ENCODE data around the gene MALAT1. TPM values are rescaled to one million over a fixed set of nuclear protein-coding genes. Genes with fewer than 3 reads are reported as not detected.
"Not testable (repeated sequence)": the region's sequence is repeated elsewhere in the genome, so short reads cannot be mapped to it uniquely, and the experiment has no call there.

Gene MALAT1
- total RNA-seq, 1 donor, result 2,681 TPM

DNA sequence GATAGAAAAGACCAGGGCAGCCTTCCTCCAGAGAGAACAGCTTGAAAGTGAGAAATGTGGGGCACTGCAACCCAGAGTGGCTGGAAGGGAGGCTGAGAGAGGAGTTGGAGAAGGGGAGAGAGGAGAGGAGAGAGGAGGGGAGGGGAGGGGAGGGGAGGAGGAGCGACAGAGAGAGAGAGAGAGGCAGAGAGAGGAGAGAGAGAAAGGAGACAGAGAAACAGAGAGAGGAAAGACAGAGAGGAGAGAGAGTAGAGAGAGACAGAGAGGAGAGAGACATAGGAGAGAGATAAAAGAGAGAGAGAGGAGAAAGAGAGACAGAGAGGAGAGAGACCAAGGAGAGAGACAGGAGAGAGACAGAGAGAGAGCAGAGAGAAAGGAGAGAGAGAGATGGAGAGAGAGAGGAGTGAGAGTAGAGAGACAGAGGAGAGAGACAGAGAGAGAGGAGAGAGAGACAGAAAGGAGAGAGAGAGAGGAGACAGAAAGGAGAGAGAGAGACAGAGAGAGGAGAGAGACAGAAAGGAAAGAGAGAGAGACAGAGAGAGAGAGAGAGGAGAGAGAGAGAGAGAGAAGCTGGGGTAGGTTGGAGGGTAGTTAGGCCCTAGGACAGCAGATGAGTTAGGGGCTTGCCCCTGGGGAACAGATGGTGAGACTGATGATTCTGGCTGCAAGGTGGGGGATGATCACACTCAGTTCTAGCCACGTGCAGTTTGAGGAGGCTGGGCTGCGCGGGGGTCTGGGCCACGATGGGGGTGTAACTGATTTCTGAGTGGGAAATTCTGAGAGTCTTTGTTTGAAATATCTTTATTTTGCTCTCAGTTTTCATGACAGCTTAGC lies 17.5 kb downstream of the MALAT1 start:
- DNase-seq (ENCODE audit: low read depth in 2 of 3, low spot score in 2 of 3), result no peak

DNA sequence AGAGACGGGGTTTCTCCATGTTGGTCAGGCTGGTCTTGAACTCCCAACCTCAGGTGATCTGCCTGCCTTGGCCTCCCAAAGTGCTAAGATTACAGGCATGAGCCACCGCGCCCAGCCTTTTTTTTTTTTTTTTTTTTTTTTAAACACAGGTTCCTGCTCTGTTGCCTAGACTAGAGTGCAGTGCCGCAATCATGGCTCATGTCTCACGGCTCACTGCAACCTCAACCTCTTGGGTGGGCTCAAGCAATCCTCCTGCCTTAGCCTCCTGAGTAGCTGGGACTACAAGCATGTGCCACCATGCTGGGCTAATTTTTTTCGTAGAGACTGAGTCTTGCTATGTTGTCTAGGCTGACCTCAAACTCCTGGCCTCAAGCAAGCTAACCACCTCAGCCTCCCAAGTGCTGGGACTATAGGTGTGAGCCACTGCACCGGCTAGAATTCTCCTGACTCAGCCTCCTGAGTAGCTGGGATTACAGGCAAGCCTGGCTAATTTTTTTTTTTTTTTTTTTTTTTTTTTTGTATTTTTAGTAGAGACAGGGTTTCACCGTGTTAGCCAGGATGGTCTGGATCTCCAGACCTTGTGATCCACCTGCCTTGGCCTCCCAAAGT lies 20.2 kb downstream of the MALAT1 start:
- DNase-seq (ENCODE audit: low read depth in 2 of 3, low spot score in 2 of 3), result not testable (repeated sequence)

DNA sequence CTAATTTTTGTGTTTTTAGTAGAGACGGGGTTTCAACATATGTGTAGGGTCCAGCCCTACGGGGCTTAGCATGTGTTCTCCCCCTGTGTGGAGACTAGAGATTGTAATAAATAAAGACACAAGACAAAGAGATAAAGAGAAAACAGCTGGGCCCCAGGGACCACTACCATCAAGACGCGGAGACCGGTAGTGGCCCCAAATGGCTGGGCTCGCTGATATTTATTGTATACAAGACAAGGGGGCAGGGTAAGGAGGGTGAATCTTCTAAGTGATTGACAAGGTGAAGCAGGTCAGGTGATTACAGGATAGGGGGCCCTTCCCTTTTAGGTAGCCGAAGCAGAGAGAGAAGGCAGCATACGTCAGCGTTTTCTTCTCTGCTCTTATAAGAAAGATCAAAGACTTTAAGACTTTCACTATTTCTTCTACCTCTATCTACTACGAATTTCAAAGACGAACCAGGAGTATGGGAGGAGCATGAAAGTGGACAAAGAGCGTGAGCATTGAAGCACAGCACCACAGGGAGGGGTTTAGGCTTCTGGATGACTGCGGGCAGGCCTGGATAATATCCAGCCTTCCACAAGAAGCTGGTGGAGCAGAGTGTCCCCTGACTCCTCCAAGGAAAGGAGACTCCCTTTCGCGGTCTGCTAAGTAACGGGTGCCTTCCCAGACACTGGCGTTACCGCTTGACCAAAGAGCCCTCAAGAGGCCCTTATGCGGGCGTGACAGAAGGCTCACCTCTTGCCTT lies 23.1 kb downstream of the MALAT1 start:
- DNase-seq (ENCODE audit: low read depth in 2 of 3, low spot score in 2 of 3), result not testable (repeated sequence)

DNA sequence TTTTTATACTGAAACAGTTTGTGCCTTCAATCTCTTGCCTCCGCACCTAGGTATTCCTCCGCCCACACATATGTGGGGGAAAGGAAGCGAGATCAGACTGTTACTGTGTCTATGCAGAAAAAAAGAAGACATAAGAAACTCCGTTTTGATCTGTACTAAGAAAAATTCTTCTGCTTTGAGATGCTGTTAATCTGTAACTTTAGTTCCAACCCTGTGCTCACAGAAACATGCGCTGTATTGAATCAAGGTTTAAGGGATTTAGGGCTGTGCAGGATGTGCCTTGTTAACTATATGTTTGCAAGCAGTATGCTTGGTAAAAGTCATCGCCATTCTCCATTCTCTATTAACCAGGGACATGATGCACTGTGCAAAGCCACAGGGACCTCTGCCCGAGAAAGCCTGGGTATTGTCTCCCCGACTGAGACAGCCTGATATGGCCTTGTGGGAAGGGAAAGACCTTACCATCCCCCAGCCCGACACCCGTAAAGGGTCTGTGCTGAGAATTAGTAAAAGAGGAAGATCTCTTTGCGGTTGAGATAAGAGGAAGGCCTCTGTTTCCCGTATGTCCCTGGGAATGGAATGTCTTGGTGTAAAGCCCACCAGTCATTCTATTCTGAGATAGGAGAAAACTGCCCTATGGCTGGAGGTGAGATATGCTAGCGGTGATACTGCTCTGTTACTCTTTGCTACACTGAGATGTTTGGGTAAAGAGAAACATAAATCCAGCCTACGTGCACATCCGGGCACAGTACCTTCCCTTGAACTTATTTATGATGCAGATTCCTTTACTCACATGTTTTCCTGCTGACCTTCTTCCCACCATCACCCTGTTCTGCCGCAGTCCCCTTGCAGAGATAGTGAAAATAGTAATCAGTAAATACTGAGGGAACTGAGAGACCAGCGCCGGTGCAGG lies 24.1 kb downstream of the MALAT1 start:
- peak in 1 of 3 donors; percentile 47 for DNase-seq (ENCODE audit: low read depth in 2 of 3, low spot score in 2 of 3)

DNA sequence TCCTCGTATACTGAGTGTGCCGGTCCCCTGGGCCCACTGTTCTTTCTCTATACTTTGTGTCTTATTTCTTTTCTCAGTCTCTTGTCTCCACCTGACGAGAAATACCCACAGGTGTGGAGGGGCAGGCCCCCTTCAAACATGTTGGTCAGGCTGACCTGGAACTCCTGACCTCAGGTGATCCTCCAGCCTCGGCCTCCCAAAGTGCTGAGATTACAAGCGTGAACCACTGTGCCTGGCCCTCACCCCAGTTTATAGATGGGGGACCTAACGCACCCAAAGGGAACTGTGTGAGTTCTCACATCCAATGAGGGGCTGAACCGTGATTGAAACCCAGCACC lies 24.8 kb downstream of the MALAT1 start:
- DNase-seq (ENCODE audit: low read depth in 2 of 3, low spot score in 2 of 3), result not testable (repeated sequence)

DNA sequence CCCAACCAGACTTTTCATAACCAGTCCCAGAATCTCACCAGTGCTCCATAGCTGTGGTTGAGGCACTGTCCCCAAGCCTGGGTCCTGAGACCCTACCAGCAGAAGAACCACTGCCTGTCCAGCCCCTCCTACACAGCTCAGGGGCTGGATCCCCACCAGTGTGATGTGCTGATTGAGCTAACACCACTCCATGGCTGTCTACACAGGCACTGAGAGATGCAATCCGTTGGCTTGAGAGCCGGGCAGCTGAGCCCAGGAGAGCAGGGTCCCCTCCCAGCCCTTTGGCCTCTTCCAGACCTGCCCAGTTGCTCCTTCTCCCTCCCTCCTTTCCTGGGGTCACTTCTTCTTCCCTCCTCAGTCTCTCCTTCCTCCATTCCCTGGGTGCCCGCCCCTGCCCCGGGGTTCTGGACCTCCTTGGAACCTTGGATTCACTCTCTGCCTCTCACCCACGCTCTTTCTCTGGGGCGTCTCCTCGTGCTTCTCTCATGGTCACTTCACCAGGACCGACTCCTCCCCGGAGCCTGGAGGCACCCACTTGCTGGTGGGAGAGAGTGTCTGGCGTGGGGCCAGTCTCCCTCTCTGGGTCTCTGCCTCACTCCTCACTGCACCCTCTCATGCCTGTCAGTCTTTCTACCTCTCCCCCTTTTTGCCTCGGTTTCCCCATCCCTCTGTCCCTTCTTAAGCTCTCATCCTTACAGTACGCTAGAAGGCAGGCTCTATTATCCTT lies 25.3 kb downstream of the MALAT1 start:
- no peak for DNase-seq (ENCODE audit: low read depth in 2 of 3, low spot score in 2 of 3)

DNA sequence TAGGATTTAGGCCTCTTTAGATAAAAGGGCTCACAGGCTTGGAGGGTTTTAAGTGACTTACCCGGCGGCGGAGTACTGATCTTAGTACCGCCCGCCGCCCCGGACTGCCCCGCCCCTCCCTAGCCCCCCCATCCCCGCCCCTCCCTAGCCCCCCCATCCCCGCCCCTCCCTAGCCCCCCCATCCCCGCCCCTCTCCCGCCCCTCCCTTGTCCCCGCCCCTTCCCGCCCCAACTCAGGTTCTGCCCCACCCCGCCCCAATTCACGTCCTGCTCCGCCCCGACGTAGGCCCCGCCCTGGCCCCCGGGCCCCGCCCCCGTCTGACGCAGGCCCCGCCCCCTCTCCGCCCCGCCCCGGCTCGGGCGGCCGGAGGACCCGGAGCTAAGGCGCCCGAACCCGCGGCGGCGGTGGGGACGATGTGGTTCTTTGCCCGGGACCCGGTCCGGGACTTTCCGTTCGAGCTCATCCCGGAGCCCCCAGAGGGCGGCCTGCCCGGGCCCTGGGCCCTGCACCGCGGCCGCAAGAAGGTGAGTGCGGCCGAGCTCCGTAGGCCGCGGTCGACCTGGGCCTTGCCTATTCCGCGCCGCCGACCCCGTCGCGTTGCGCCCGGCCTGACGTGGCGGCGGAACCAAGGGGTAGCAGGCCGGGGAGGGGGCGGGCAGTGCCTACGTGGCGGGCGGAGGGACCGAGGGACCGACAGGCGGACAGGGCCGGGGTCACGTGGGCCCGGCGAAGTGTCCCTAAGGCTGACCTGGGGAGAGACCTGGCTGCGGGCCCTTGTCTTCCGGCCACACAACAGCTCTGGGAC lies 26.1 kb downstream of the MALAT1 start, which contains the start of gene SCYL1:
SCYL1 (plus strand) TSS at position 343 of the 805 bp plus-strand sequence; CDS start at position 414, 71 bp downstream.
- DNase-seq (ENCODE audit: low read depth in 2 of 3, low spot score in 2 of 3), result peak in 2 of 3 donors; percentile 69 to 74

DNA sequence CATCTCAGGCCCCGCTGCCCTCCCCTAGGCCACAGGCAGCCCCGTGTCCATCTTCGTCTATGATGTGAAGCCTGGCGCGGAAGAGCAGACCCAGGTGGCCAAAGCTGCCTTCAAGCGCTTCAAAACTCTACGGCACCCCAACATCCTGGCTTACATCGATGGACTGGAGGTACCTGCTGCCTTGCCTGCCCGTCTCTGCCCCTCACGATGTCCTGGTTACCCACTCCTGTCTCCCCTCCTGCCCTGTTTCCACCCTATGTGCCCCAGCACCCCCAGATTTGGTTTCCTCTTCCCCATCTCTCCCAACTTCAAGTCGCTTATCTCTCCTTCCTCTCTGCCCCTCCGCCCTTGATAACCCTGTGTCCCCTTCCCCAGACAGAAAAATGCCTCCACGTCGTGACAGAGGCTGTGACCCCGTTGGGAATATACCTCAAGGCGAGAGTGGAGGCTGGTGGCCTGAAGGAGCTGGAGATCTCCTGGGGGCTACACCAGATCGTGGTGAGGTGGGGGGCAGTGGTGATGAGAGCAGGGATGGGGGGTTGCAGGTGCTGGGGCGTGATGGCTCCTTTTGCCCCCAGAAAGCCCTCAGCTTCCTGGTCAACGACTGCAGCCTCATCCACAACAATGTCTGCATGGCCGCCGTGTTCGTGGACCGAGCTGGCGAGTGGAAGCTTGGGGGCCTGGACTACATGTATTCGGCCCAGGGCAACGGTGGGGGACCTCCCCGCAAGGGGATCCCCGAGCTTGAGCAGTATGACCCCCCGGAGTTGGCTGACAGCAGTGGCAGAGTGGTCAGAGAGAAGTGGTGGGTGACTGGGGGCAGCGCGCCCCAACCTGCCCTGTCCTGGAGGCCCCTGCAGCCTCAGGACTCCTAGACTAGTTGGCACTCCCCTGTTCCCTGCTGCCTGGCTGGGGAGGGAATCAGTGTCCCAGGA lies 27.0 kb downstream of the MALAT1 start:
- peak in 1 of 3 donors; percentile 17 for DNase-seq (ENCODE audit: low read depth in 2 of 3, low spot score in 2 of 3)

DNA sequence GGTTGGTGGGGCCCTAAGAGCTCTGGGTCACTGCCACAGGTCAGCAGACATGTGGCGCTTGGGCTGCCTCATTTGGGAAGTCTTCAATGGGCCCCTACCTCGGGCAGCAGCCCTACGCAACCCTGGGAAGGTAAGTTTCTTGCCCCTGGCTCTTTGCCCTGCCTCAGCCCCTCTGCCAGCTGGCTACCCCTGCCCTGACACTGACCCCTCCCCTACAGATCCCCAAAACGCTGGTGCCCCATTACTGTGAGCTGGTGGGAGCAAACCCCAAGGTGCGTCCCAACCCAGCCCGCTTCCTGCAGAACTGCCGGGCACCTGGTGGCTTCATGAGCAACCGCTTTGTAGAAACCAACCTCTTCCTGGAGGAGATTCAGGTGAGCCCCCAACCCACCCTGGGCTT lies 27.9 kb downstream of the MALAT1 start:
- no peak for DNase-seq (ENCODE audit: low read depth in 2 of 3, low spot score in 2 of 3)

DNA sequence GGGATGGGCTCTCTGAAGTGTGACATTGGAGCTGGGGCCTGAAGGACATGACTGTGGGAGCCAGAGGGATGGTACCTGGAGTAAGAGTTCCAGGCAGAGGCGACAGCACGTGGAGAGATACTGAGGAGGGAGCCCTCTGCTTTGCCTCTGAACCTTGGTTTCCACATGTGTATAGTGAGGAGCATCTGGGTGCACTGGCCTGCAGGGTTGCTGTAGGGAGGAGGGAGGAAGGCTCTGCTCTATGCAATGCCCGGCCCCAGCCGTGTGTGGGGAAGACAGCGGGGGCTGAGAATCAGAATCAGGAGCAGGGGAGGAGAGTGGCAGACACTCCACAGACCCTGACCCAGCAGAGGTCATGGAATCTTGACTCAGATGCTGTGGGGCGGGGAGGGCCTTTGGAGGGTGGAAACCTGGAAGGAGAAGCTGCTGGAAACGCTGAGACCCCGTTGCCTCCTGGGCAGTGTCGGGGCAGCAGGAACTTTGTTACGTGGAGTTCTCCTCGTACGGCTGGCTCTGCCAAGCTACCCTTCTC lies 30.0 kb downstream of the MALAT1 start:
- DNase-seq (ENCODE audit: low read depth in 2 of 3, low spot score in 2 of 3), result no peak

DNA sequence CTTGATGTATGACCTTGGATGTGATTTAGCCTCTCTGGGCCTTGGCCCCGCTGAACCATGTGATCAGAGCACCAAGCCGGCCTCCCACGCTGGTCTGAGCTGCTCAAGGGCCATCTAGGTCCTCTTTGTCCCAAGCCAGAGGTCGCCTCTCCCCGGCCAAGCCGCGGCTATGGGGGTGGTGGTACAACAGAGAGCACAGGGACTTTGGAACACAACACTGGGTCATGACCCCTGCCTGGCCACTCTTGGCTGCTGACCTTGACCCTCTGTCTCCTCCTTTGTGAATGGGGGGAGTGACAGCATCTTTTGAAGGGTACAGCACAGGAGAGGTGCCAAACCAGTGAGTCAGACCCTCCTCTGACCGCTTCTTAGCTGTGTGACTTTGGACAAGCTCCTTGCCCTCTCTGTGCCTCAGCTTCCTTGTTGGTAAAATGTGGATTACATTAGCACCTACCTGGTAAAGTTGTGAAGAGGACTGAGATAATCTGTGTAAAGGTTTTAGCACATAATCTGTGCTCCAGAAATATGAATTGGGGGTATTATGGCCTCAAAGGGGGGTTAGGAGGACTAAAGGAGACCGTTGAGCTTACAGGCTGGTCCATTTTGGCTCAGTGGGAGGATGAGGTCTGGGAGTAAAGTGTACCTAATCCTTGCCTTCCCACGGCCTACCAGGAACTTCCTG lies 30.8 kb downstream of the MALAT1 start:
- DNase-seq (ENCODE audit: low read depth in 2 of 3, low spot score in 2 of 3), result no peak

DNA sequence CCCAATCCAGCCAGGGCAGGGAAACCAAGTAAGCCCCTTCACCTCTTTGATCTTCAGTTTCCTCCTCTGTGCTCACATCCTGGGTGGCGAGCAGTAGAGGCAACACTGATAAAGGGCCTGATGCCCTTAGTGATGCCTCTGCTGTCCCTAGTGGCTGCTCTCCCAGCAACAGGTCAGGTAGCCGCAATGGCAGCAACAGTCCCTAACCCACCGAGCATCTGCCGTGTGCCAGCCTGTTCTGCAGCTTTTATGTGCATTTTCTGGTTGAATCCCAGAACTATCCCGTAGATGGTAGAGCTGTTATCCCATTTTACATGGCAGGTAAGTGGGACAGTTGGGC lies 31.3 kb downstream of the MALAT1 start:
- DNase-seq (ENCODE audit: low read depth in 2 of 3, low spot score in 2 of 3), result no peak

DNA sequence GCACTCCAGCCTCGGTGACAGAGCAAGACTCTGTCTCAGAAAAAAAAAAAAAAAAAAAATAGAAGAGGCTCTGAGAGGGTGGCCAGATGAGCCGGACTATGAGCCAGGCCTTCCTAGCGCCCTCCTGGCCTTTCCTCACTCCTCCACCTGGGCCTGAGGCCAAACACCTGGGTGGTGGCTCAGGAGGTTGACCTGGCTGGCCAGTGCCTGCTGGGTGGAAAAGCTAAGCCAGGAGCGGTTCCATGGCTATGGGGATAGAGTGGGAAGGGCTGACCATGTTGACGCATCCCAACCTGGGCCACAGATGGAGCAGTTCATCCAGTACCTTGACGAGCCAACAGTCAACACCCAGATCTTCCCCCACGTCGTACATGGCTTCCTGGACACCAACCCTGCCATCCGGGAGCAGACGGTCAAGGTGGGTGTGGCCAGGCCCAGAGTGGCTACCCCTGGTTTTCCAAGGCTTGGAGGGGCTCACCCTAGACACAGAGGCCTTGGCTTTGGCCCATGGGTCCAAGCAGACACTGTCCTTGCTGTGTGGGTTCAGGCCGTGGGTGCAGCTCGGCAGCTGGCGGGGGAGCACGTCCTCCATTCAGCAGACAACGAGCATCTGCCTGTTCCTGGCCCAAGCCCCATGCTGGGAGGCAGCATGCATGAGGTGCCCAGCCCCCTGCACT lies 33.7 kb downstream of the MALAT1 start:
- no peak for DNase-seq (ENCODE audit: low read depth in 2 of 3, low spot score in 2 of 3)

DNA sequence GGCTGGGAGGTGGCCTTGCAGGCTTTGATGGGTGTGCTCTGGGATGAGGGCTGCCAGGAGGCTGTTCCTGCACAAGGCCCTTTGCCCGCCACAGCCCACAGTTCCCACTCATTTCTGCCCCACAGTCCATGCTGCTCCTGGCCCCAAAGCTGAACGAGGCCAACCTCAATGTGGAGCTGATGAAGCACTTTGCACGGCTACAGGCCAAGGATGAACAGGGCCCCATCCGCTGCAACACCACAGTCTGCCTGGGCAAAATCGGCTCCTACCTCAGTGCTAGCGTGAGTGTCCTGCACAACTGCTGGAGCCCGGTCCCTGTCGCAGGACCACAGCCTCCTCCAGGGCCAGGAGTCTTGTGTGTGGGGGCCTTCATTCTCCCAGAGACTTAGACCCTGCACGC lies 36.3 kb downstream of the MALAT1 start:
- no peak for DNase-seq (ENCODE audit: low read depth in 2 of 3, low spot score in 2 of 3)

DNA sequence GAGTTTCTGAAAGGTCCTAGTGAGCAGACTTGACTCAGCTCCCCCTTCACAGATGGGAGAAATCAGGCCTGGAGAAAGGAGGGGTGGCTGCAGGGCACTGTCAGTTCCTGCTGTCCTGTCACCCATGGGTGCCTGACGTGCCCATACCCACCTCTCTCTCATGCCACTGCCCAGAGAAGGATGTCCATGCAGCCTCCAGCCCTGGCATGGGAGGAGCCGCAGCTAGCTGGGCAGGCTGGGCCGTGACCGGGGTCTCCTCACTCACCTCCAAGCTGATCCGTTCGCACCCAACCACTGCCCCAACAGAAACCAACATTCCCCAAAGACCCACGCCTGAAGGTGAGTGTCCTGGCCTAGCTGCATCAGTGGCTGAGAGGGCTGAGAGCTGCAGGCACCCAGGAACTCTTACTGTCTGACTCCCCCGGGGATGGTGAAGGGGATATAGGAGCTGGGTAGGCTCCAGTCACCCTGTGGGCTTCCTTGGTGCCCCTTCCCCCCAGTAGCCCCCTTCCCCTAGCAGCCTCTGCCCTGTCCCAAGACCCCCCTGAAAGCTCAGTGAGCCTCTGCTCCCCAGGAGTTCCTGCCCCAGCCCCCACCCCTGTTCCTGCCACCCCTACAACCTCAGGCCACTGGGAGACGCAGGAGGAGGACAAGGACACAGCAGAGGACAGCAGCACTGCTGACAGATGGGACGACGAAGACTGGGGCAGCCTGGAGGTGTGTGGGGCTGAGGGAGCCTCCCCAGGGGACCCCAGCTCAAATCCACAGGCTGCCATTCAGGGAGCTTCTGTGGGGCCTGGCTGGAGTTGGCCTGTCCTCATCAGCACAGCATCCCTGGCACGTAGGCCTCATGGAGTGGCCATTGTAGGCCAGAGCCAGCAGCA lies 37.8 kb downstream of the MALAT1 start:
- DNase-seq (ENCODE audit: low read depth in 2 of 3, low spot score in 2 of 3), result no peak

DNA sequence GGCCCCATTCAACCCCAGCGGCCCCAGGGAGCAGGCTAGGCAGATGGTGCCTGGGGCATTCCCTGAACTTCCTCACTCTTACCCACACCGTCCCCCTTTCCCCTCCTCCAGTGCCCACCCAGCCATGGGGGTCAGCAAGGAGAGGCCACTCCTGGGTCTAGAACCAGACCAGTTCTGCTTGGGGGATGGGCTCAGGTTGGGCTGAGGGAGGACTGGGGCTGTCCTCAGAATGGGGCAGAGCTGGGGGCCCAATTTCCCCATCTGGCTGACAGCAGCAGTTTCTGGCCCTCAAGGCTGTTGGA lies 38.4 kb downstream of the MALAT1 start:
- DNase-seq (ENCODE audit: low read depth in 2 of 3, low spot score in 2 of 3), result no peak
